Endometrium (tissue), 2 donors: Measurements from ENCODE around the gene COMT.
"Not testable (repeated sequence)": the region's sequence is repeated elsewhere in the genome, so short reads cannot be mapped to it uniquely, and the experiment has no call there.

Experiments used
- FAIRE-seq: peaks from 2 replicates; lab custom pipeline; 2012; peaks lifted over from hg19 to GRCh38; lab: Jason Lieb, UNC
- donor health status: control.
- donor health status: control.

Gene COMT

DNA sequence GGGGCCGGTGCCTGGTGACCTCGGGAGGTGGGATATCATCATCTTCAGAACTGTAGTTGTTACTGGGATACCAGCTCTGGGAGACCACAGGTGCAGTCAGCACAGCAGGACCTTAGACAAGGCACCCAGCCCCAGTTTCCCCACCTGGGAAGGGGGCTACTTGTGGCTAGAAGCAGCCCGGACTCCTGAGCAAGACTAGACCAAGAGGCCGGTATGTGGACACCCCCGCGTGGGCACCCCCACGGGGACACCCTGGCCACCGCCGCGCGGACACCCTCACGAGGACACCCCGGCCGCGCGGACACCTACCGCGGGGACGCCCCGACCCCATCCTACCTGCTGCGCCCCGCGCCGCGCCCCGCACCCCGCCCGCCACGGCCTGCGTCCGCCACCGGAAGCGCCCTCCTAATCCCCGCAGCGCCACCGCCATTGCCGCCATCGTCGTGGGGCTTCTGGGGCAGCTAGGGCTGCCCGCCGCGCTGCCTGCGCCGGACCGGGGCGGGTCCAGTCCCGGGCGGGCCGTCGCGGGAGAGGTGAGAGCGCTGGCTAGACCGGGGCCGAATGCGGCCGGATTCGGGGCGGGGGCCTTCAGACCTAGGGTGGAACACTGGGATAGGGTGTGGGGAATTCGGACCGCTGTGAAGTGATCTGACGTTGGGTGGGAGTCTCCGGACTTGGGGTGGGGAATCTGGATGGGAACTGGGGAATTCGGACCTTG, at the start of gene COMT, which contains the start of gene TXNRD2:
Gene COMT, plus strand, starts transcription at position 408 of the 718 bp plus-strand sequence. CDS start 20,755 bp downstream, outside the sequence.
Gene TXNRD2, minus strand, starts transcription at position 454 of the 718 bp plus-strand sequence. Its CDS starts 15 bp downstream, at position 439.
- no peak for FAIRE-seq

DNA sequence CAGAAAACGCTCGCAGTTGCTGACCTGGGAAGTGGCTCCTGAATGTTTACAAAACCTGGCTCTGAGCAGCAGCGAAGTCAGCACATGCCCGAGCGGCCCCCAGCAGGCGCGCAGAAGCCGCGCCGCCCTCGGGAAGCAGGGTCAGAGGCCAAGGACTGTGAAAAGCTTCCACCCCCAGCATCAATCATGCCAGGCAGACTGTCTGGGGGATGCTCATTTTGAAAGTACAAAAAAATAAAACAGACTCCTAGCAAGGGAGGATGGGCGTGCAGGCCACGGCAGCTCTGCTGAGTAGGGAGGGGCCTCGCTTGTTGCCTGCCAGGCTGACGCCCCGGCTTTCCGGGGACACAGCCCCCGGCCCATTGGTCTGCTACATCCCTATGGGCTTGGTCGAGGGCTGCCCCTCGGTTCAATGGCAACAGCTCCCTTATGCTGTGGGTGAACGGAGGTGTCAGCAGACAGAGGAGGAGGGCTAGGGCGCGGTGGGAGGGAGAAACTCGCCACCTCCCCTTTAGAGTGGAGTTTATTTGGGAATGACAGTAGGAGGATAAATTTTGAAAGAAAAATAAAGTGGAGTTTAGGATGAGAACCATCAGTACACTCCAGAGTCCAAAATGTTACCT, 49.2 kb upstream of the COMT start:
- no peak for FAIRE-seq

DNA sequence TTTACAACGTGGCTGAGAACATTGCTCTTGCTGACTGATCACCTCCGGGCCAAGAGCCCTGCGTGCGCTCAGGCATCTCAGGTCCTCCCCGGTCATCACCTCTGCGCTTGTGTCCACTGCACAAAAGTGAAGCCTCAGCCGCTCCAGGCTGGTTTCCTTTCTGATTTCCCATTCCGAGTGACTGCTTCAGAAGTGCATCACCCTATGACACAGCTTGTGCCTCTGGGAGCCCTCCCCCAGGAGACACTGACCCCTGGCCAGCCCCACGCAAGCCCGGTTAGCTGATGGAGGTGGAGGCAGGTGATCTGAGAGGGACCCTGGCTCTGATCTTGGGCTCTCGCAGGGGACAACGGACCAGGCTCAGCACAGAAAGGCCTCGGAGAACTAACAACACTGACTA, 48.6 kb upstream of the COMT start:
- no peak for FAIRE-seq

- no peak for FAIRE-seq
Observed at GRCh38 chr22:19893363-19893762, 48.2 kb upstream of the COMT start.

GRCh38 chr22:19895160-19895849, 46.3 kb upstream of the COMT start:
- FAIRE-seq: no peak

DNA sequence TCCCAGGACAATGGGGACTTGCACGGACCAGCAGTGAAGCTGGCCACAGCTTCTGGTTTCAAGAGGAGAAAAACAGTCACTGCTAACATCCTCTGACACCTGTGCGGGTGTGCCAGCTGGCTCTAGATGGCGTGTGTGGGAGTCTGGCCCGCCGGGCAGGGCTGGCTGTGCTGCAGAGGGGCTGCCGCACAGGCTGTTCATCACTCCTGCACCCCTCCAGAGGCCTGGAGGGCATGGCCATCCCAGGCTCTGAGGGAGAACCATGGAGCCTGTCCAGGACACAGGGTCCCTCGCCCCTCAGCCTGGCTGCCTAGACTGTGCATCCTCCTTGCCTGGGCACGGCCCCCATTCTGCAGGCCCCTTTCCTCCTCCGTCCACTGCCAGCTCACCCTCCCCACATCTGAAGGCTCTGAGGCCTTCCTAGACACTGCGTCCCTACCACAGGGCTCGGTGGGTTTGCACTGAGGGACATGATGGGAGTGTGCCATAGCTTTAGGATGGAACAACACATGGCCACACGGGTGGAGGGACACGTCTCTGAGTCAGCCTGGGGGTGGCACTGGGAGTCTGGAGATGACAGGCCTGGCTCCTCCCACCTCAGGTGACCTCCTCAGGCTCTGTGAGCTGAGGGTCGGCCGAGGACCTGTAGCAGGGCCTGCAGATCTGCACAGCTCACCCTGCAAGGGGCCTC, 44.8 kb upstream of the COMT start:
- FAIRE-seq: no peak

- no peak for FAIRE-seq
Observed at GRCh38 chr22:19897726-19898125, 43.8 kb upstream of the COMT start.

- FAIRE-seq: no peak
Observed at GRCh38 chr22:19898145-19898544, 43.4 kb upstream of the COMT start.

- no peak for FAIRE-seq
Observed at GRCh38 chr22:19898831-19899567, 42.6 kb upstream of the COMT start.

DNA sequence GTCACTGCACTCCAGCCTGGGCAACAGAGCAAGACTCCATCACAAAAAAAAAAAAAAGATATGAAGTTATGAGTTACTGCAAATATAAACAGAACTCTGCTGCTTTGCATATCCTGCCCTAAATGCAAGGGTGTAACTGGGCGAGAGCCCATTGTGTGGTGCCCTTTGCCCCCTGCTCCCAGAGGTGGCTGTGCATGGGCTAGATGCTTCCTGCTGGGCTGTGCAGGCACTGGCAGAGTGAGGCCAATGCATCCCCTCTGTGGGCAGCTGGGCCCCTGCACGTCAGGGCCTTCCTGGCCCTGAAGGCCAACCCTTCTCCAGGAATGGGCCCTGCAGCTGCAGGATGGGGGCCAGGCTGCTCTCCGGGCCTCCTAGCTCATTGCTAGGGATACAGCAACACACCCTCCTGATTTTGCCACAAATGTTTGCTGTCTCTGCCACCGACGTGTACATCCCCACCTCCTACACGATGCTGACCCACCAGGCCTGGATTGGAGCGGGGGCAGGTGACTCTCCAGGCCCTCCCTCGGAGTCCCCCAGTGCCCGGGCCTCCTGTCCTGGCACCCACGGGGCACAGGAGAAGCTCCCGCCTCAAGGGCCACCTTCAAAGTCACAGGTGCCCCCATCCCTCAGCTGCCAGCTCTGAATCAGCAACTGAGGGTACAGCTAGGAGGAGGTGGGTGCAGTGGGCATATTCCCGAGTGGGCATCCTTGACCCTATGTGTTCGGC, 40.7 kb upstream of the COMT start:
- no peak for FAIRE-seq

DNA sequence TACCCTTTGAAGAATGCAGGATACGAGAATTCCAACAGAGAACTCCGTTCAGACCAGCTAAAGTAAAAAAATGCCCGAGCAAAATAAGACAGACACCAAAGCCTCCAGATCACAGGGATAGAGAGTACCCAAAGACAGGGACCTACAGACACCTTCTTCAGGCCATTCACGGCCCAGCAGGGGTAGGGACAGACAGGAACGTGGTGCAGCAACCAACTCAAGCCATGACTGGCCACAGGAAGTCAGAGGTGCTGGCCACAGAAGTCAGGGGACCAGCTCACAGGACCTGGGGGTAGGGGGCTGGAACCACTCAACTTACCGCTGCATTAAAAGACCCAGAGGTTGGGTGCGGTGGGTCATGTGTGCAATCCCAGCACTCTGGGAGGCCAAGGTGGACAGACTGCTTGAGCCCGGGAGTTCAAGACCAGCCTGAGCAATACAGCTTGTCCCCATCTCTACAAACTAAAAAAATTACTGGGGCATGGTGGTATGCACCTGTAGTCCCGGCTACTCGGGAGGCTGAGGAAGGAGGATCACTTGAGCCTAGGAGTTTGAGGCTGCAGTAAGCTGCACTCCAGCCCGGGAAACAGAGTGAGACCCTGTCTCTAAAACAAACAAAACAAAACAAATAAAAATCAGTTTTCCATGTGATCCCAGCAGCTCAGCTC, 39.9 kb upstream of the COMT start:
- no peak for FAIRE-seq

DNA sequence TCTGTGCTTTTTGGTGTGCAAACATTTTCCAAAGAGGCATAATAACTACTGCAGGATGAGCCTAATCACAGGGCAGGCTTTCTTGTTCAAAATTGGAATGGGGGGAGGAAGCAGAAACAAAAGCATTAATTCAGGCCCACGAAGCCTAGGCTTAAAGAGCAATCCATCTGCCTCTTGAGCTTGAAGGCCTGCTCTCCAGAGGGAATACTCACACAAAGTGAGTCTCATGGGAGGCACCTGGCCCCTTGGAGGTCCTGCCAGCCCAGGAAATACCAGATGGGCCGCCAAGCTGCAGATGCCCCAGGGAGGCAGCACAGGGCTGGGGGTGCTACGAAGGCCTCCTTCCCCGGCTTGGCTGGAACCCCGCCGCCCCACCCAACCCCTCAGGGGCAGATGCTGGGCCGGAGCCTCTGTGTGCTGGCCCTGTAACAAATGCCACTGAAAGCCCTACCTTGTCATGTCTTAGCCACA, 39.3 kb upstream of the COMT start:
- no peak for FAIRE-seq

- no peak for FAIRE-seq
Observed at GRCh38 chr22:19903031-19903430, 38.5 kb upstream of the COMT start.

GRCh38 chr22:19903513-19903912, 38.1 kb upstream of the COMT start:
- FAIRE-seq: no peak

- FAIRE-seq: no peak
Observed at GRCh38 chr22:19904174-19904856, 37.3 kb upstream of the COMT start.

DNA sequence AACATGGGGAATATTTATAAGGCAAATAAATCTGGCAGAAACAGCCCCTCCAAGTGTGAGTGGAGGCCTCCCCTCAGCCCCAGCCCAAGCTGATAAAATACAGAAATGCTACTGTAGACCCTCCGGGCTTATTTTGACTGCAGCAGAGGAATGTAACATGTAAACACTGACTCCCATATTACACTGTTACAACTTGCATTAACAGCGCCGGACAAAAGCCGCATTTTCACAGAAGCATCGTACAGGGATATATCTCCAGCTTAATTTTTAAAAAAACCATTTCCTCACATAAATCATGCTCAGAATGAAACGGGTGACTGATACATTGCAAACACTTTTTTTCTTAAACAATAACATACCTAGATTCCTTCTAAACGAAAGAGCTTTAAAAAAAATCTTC, 36.6 kb upstream of the COMT start:
- FAIRE-seq: peak; percentile 12

- no peak for FAIRE-seq
Observed at GRCh38 chr22:19905347-19906276, 36.0 kb upstream of the COMT start.

DNA sequence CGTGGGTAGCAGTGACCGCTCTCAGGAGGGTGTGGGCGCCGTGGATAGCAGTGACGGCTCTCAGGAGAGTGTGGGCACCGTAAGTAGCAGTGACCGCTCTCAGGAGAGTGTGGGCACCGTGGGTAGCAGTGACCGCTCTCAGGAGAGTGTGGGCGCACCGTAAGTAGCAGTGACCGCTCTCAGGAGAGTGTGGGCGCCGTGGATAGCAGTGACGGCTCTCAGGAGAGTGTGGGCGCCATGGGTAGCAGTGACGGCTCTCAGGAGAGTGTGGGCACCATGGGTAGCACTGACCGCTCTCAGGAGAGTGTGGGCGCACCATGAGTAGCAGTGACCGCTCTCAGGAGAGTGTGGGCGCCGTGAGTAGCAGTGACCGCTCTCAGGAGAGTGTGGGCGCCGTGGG, 34.7 kb upstream of the COMT start:
- not testable (repeated sequence) for FAIRE-seq

GRCh38 chr22:19907902-19908301, 33.7 kb upstream of the COMT start:
- not testable (repeated sequence) for FAIRE-seq
